Left forelimb (tissue), 1 donor: ENCODE measurements around the gene FOXL1.
A peak's percentile ranks its signal among the peaks of the same experiment; 100 is the strongest.

Experiments used
- DNase-seq: peaks from one replicate; pipeline ENCODE4 v3.0.0-alpha.2; 2018; ENCODE audit warnings: low spot score

Gene FOXL1

GRCh38 chr16:86605950-86606349, 27.6 kb downstream of the FOXL1 start:
- DNase-seq = no peak

- DNase-seq = no peak
Measured at GRCh38 chr16:86608301-86608747, 30.0 kb downstream of the FOXL1 start.

GRCh38 chr16:86609115-86609514, 30.8 kb downstream of the FOXL1 start:
- DNase-seq = no peak

GRCh38 chr16:86609661-86610060, 31.3 kb downstream of the FOXL1 start:
- DNase-seq = no peak

GRCh38 chr16:86610779-86611524, 32.6 kb downstream of the FOXL1 start:
- no peak for DNase-seq

GRCh38 chr16:86611525-86611855, 33.1 kb downstream of the FOXL1 start:
- DNase-seq = no peak

- no peak for DNase-seq
Measured at GRCh38 chr16:86611941-86612340, 33.6 kb downstream of the FOXL1 start.

GRCh38 chr16:86614699-86615098, 36.4 kb downstream of the FOXL1 start:
- no peak for DNase-seq

- no peak for DNase-seq
Measured at GRCh38 chr16:86616906-86617305, 38.6 kb downstream of the FOXL1 start.

GRCh38 chr16:86618431-86619238, 40.3 kb downstream of the FOXL1 start:
- no peak for DNase-seq

GRCh38 chr16:86619239-86619794, 41.0 kb downstream of the FOXL1 start:
- DNase-seq = no peak

GRCh38 chr16:86620184-86620583, 41.8 kb downstream of the FOXL1 start:
- DNase-seq = no peak

GRCh38 chr16:86621966-86622365, 43.6 kb downstream of the FOXL1 start:
- no peak for DNase-seq

- no peak for DNase-seq
Measured at GRCh38 chr16:86622700-86623615, 44.6 kb downstream of the FOXL1 start.

- peak; percentile 11 for DNase-seq
Measured at GRCh38 chr16:86625029-86625428, 46.7 kb downstream of the FOXL1 start.

- no peak for DNase-seq
Measured at GRCh38 chr16:86625821-86626220, 47.5 kb downstream of the FOXL1 start.

GRCh38 chr16:86626284-86626683, 47.9 kb downstream of the FOXL1 start:
- no peak for DNase-seq

GRCh38 chr16:86626966-86627365, 48.6 kb downstream of the FOXL1 start:
- peak; percentile 14 for DNase-seq

- no peak for DNase-seq
Measured at GRCh38 chr16:86628614-86629013, 50.3 kb downstream of the FOXL1 start.

- no peak for DNase-seq
Measured at GRCh38 chr16:86630471-86630870, 52.1 kb downstream of the FOXL1 start.

GRCh38 chr16:86631444-86631843, 53.1 kb downstream of the FOXL1 start:
- DNase-seq = no peak
